ENCODE data around the gene KCNAB3. TPM values are rescaled to one million over a fixed set of nuclear protein-coding genes. Genes with fewer than 3 reads are reported as not detected.

Gene KCNAB3
- polyA plus RNA-seq, 1 donor from 2014 or later, result 5.6 TPM

- H3K79me2 ChIP-seq (replicated peaks; ENCODE audit: insufficient read depth, low read length), result peaks cover 31% of the 10 kb centered on the region
- H3K9me3 ChIP-seq (ENCODE audit: low read length), result no peaks in the 10 kb centered on the region
- no peaks in the 10 kb centered on the region for H3K9me2 ChIP-seq (ENCODE audit: insufficient read depth, low read length)
- TF ChIP-seq TAF1 (IDR thresholded peaks at IDR 0.05; ENCODE audit: low read depth) (no peak), RAD21 (conservative IDR thresholded peaks at IDR 0.05) (no peak), MXI1 (conservative IDR thresholded peaks at IDR 0.05; ENCODE audit: poor library complexity, severe bottlenecking) (no peak), EP300 (conservative IDR thresholded peaks at IDR 0.05; ENCODE audit: poor library complexity, severe bottlenecking) (no peak), EZH2 (IDR thresholded peaks at IDR 0.05; ENCODE audit: borderline replicate concordance, insufficient read depth, low read length, poor library complexity, severe bottlenecking) (no peak), SMC3 (conservative IDR thresholded peaks at IDR 0.05; ENCODE audit: poor library complexity) (no peak), POLR2AphosphoS5 (IDR thresholded peaks at IDR 0.05) (no peak)
- TF ChIP-seq, protein P1, sequence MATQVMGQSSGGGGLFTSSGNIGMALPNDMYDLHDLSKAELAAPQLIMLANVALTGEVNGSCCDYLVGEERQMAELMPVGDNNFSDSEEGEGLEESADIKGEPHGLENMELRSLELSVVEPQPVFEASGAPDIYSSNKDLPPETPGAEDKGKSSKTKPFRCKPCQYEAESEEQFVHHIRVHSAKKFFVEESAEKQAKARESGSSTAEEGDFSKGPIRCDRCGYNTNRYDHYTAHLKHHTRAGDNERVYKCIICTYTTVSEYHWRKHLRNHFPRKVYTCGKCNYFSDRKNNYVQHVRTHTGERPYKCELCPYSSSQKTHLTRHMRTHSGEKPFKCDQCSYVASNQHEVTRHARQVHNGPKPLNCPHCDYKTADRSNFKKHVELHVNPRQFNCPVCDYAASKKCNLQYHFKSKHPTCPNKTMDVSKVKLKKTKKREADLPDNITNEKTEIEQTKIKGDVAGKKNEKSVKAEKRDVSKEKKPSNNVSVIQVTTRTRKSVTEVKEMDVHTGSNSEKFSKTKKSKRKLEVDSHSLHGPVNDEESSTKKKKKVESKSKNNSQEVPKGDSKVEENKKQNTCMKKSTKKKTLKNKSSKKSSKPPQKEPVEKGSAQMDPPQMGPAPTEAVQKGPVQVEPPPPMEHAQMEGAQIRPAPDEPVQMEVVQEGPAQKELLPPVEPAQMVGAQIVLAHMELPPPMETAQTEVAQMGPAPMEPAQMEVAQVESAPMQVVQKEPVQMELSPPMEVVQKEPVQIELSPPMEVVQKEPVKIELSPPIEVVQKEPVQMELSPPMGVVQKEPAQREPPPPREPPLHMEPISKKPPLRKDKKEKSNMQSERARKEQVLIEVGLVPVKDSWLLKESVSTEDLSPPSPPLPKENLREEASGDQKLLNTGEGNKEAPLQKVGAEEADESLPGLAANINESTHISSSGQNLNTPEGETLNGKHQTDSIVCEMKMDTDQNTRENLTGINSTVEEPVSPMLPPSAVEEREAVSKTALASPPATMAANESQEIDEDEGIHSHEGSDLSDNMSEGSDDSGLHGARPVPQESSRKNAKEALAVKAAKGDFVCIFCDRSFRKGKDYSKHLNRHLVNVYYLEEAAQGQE (IDR thresholded peaks at IDR 0.05; ENCODE audit: borderline replicate concordance), result no peak
- TF ChIP-seq, protein P2, sequence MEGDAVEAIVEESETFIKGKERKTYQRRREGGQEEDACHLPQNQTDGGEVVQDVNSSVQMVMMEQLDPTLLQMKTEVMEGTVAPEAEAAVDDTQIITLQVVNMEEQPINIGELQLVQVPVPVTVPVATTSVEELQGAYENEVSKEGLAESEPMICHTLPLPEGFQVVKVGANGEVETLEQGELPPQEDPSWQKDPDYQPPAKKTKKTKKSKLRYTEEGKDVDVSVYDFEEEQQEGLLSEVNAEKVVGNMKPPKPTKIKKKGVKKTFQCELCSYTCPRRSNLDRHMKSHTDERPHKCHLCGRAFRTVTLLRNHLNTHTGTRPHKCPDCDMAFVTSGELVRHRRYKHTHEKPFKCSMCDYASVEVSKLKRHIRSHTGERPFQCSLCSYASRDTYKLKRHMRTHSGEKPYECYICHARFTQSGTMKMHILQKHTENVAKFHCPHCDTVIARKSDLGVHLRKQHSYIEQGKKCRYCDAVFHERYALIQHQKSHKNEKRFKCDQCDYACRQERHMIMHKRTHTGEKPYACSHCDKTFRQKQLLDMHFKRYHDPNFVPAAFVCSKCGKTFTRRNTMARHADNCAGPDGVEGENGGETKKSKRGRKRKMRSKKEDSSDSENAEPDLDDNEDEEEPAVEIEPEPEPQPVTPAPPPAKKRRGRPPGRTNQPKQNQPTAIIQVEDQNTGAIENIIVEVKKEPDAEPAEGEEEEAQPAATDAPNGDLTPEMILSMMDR (IDR thresholded peaks at IDR 0.05; ENCODE audit: poor library complexity, severe bottlenecking), result no peak
- H3K27ac ChIP-seq (ENCODE audit: low read length), result peak overlapping the region; percentile 97
- no peaks in the 10 kb centered on the region for H3K27me3 ChIP-seq (ENCODE audit: insufficient read depth, low read depth, low read length)
- peak overlapping the region; percentile 100 for H3K9ac ChIP-seq (ENCODE audit: low read length)
- H3K4me2 ChIP-seq (ENCODE audit: low read length), result peak overlapping the region; percentile 41
- peak overlapping the region; percentile 58 for H3K4me3 ChIP-seq (ENCODE audit: low read length)
- no peaks in the 10 kb centered on the region for H4K20me1 ChIP-seq (ENCODE audit: insufficient read depth)
- peaks cover 5% of the 10 kb centered on the region for H3F3A ChIP-seq (ENCODE audit: insufficient read depth, low read length, poor library complexity, severe bottlenecking)
- no peaks in the 10 kb centered on the region for H3K36me3 ChIP-seq (ENCODE audit: insufficient read depth, low read length)
- no peak overlapping the region for H2AFZ ChIP-seq (ENCODE audit: low read depth, low read length)
Observed at GRCh38 chr17:7882629-7883028, 47.0 kb downstream of the KCNAB3 start.

- Histone ChIP-seq H3K9me2 (ENCODE audit: insufficient read depth, low read length) (no peaks in the 10 kb centered on the region), H4K20me1 (ENCODE audit: insufficient read depth) (no peaks in the 10 kb centered on the region), H3K79me2 (replicated peaks; ENCODE audit: insufficient read depth, low read length) (peaks cover 32% of the 10 kb centered on the region), H3K9me3 (ENCODE audit: low read length) (no peaks in the 10 kb centered on the region), H3F3A (ENCODE audit: insufficient read depth, low read length, poor library complexity, severe bottlenecking) (peaks cover 5% of the 10 kb centered on the region), H3K4me2 (ENCODE audit: low read length) (no peak overlapping the region), H3K27me3 (ENCODE audit: insufficient read depth, low read depth, low read length) (no peaks in the 10 kb centered on the region), H2AFZ (ENCODE audit: low read depth, low read length) (no peak overlapping the region), H3K36me3 (ENCODE audit: insufficient read depth, low read length) (no peaks in the 10 kb centered on the region), H3K27ac (ENCODE audit: low read length) (peak overlapping the region; percentile 97), H3K9ac (ENCODE audit: low read length) (peak overlapping the region; percentile 100), H3K4me3 (ENCODE audit: low read length) (peak overlapping the region; percentile 58)
- no peak for TF ChIP-seq RAD21 (conservative IDR thresholded peaks at IDR 0.05)
- TF ChIP-seq, protein P1 (IDR thresholded peaks at IDR 0.05; ENCODE audit: borderline replicate concordance), result no peak
Observed at GRCh38 chr17:7882068-7882467, 47.6 kb downstream of the KCNAB3 start.
